HCEC 1CT (cell line): ENCODE measurements around the gene ABCG8.
A peak's percentile ranks its signal among the peaks of the same experiment; 100 is the strongest.

Experiments used
- DNase-seq: peaks from one replicate; pipeline ENCODE4 v3.0.0-alpha.2; 2017

The ABCG8 gene

GRCh38 chr2:43838560-43839267, at the start of gene ABCG8, which contains the start of gene ABCG5:
ABCG8 (plus strand) TSS chr2:43838971; CDS start chr2:43839054, 83 bp downstream.
ABCG5 (minus strand) TSS chr2:43838839; CDS start chr2:43838679, 160 bp downstream.
- no peak for DNase-seq

GRCh38 chr2:43790147-43790546, 48.6 kb upstream of the ABCG8 start:
- no peak for DNase-seq

GRCh38 chr2:43791035-43791765, 47.6 kb upstream of the ABCG8 start:
- DNase-seq: no peak

GRCh38 chr2:43792653-43793052, 46.1 kb upstream of the ABCG8 start:
- DNase-seq: no peak

- DNase-seq: no peak
Measured at GRCh38 chr2:43794956-43795355, 43.8 kb upstream of the ABCG8 start.

DNA sequence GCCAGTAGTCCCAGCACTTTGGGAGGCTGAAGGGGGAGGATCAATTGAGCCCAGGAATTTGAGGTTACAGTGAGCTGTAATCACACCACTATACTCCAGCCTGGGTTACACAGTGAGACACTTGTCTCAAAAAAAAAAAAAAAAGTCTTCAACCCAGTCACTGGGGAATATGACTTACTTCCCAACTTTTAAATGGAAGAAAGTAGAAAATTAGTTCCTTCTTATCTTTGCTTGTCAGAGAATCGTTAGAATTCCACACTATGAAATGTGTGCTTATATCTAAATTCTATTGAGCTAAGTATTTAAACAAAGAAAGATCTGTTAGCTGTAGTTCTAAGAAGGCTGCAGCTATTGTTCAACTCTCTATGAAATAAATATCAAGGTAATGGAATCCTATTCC, 42.6 kb upstream of the ABCG8 start:
- DNase-seq: no peak

DNA sequence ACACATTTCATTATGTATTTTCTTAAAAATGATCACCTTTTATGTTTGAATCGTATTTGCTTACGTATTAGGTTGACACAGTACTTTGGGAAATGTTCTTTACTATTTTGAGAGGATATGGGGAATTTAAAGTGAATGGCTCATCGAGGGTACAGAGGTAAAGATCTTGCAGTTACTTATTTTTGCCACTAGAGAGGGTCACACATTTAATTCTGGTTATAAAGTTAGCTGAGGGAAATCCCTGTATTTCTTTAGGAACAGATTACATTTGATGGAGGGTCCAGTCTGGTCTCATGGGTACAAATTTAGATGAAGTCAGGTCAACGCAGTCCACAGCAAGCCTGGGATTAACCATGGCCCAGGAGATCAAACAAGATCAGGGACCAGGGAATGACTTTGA, 40.5 kb upstream of the ABCG8 start:
- DNase-seq: no peak

DNA sequence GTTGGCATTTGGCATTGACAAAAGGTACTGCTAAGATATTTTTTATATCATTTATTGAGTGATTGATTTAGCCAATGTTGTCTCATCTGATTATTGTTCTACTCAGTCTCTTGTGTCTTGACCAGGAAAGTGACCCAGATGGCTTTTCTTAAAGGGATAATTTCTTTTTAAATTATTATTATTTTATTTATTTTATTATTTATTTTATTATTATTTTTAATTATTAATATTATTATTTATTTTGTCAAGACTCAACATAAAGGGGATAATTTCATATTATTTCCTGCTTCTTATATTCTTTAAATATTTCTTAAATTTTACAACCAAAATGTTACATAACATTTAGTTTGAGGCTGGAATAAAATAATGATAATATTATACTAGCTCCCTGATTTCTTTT, 37.9 kb upstream of the ABCG8 start:
- no peak for DNase-seq

DNA sequence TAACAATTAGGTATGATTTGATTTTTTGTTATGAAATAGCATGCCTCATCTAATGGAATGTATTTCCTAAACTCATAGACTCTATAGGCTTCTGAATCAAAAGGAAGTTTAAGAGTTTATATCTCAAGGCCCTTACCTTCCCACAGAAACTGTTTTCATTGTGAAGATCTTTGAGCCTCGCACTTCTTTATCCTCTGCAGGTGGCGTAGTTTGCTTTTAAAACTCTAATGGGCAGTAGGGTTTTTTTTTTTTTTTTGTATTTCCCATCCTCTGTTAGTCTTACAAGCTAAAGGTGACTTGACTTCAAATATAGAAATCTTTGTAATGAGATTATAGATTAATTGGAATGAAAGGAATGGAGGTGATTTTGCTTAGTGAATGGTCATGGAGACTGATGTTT, 36.6 kb upstream of the ABCG8 start:
- DNase-seq: no peak

DNA sequence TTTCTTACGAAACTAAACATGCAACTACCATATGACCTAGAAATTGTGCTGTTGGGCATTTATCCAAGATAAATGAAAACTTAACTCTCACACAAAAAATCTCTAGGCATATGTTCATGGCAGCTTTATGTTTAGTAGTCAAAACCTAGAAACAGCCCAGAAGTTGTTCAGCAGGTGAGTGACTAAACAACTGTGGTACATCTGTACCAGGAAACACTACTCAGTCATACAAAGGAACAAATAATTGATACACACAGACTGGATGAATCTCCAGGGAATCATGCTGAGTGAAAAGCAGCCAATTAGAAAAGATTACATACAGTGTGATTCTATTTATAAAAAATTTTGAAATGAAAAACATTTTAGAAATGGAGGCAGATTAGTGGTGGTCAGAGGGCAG, 35.7 kb upstream of the ABCG8 start:
- no peak for DNase-seq

- no peak for DNase-seq
Measured at GRCh38 chr2:43806719-43807031, 32.1 kb upstream of the ABCG8 start.

DNA sequence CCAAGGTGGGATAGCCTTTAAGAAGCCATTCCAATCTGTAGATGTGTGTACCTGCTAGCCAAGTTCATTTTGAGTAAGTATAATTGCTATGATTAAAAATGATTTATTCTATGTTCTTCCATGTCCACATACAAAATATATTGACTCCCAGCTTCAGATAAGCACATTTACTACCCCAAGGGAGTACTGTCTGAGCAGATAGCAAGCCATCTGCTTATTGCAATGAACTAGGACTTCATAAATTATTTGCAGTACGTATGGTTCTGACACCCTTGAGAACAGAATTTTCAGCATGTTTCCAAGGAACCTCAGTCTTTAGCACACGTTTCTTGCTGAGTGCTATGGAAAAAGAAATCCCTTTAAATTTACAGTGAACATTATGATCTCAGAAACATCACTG, 28.3 kb upstream of the ABCG8 start:
- DNase-seq: no peak

- DNase-seq: no peak
Measured at GRCh38 chr2:43810888-43811287, 27.9 kb upstream of the ABCG8 start.

- DNase-seq: no peak
Measured at GRCh38 chr2:43812006-43812405, 26.8 kb upstream of the ABCG8 start.

GRCh38 chr2:43812947-43813346, 25.8 kb upstream of the ABCG8 start:
- no peak for DNase-seq

- DNase-seq: no peak
Measured at GRCh38 chr2:43814711-43815110, 24.1 kb upstream of the ABCG8 start.

- peak; percentile 21 for DNase-seq
Measured at GRCh38 chr2:43818761-43819160, 20.0 kb upstream of the ABCG8 start.

DNA sequence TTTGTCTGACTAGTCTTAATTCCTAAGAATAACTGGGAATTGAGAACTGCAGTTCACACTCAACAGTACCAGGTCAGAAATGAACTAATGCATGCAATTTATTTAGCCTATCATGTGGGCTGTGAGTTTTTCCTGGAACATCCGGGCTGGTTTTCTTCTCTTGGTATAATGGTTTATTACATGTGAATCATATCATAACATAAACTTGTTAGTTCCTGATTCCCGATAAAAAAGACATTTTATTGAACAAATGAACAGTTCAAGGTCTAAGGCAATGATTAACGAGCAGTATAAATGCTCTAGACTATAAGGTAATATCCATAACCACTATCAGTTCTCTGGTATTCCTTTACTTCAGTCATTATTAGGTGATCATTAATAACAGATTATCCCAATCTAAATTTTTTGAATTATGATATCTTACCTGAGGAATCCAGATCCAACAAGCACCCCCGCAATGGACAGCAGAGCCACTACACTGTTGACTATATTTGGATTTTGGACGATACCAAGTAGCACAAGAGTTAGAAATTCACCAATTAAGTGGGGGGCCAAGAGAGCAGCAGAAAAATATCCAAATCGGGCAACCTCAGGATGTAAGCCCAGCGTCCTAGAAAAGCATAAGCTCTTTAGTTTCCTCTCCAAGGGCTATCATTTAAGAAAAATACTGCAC, 19.1 kb upstream of the ABCG8 start:
- no peak for DNase-seq

DNA sequence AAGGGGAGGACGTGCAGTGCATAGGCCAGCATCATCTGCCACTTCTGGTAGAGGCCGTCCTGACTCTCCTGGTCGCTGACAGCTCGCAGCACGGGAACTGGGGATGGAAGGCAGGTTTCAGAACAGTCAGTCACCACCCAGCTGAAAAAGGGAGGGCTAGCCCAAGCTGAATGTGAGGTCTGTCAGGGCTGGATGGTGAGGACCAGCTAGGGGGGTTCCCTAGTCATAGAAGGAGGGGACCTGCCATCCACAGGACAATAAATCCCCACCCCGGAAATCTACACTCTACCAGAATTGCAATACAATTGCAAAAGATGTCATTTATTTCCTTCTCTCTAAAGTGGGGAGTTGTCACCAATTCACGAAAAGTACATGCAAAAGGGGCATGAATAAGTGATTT, 15.9 kb upstream of the ABCG8 start:
- no peak for DNase-seq

DNA sequence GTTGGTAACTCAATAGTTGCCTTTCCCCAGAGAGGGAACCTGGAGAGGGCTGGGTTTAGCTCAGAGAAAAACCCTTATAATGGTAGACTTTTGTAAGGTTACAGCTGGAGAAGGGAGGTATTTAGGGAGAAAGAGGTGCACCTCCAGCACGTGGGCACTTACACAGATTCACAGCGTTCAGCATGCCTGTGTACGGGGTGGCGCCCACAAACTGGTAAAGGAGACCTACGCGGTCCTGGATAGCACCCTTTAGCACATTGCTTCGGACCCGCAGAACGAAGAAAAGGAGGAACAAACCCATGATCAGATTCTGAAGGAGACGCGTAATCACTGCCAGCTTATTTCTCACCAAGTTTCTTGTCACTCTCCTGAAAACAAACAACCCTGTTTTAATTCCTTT, 15.0 kb upstream of the ABCG8 start:
- no peak for DNase-seq

DNA sequence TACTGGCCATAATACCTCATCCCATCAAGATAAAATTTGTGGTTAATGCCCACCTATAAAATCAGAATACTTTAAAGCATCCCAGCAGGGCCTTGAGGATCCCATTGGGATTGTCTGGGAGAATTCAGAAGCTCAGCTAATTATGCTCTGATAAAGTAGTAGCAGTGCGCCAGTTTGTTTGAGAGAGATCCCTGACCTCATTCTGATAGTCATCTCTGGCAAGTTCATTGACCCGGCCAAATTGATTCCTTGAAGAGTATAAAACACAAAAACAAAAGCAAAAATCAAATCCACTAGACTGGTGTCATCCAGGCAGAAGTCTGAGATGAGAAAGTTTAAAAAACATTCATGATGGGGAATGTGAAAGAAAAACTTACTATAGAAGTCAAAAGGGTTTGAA, 14.3 kb upstream of the ABCG8 start:
- no peak for DNase-seq

DNA sequence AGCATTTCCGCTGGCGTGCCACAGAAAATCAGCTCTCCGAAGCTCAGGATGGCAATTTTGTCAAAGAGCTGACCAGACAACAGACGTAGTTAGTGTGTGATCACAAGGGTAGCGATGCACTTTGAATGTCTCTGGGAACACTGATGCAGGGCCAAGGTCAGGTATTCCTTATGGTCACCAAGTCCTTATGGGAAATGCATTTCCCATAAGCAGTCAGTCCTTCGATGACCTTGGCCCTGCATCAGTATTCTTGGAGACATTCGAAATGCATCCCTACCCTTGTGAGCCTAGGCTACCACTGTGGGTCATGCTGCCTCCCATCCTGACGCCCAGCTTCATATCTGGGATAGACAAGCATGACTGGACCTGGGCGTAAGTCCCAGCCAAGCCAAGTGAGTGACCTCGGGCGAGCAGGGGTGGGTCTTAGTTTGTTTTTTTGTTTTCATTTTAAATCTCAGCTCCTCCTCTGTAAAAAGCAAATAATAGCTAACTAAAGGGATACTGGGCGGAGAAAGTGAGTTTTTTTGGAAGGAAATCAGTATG, 13.7 kb upstream of the ABCG8 start:
- DNase-seq: no peak

- DNase-seq: no peak
Measured at GRCh38 chr2:43825841-43826240, 12.9 kb upstream of the ABCG8 start.
